GM12878 (cell line): Measurements from ENCODE around the gene SPTLC3. TPM values are rescaled to one million over a fixed set of nuclear protein-coding genes. Genes with fewer than 3 reads are reported as not detected.

Experiments used
- ATAC-seq: fragments of 200-7000 bp; cut with Tn5 transposase; 3 replicates; pipeline ENCODE4 v1.9.1; 2020; ENCODE audit warnings: mild to moderate bottlenecking, moderate library complexity
- BruUV-seq: library from RNA; stranded (reverse); fragments of 400-500 nt; replicated peaks from 2 replicates; lab custom pipeline; 2021; lab: Mats Ljungman, UMichigan
- CTCF ChIA-PET: fragments of 300-600 bp; sonication (Branson Sonifier 250); formaldehyde crosslinking; extraction: SDS; loops from one replicate; lab custom pipeline; 2021; ENCODE audit warnings: inconsistent platforms; lab: Yijun Ruan, JAX
- POLR2A ChIA-PET: fragments of 350-600 bp; formaldehyde crosslinking; extraction: SDS; loops from one replicate; lab custom pipeline; 2021; ENCODE audit warnings: inconsistent platforms; lab: Charles Lee
- RAD21 ChIA-PET: fragments of 300-600 bp; sonication (Branson Sonifier 250); formaldehyde crosslinking; loops from one replicate; lab custom pipeline; 2023; ENCODE audit warnings: antibody characterized with exemption; ENCODE audit not compliant: unreplicated experiment; lab: Charles Lee
- SMC1A ChIA-PET: fragments of 300-600 bp; sonication (Branson Sonifier 250); formaldehyde crosslinking; loops from one replicate; lab custom pipeline; 2023; ENCODE audit not compliant: unreplicated experiment, uncharacterized antibody; lab: Charles Lee
- DNase-seq: peaks from one replicate; pipeline ENCODE4 v3.0.0-alpha.2; 2011; ENCODE audit warnings: low read depth, low spot score
- FAIRE-seq: peaks from 3 replicates; lab custom pipeline; 2011; peaks lifted over from hg19 to GRCh38; lab: Jason Lieb, UNC
- H2AFZ ChIP-seq: 2 replicates; pipeline ENCODE4 v1.6.0; 2011; ENCODE audit warnings: low read depth, low read length, control low read depth; ENCODE audit not compliant: control insufficient read depth
- H3K27ac ChIP-seq: 2 replicates; pipeline ENCODE4 v1.5.1; 2011; ENCODE audit warnings: control low read depth; ENCODE audit not compliant: control insufficient read depth, insufficient read depth
- H3K27me3 ChIP-seq, 2 experiments: replicated peaks in 1 of 2; 2 replicates each; pipeline versions ENCODE4 v1.6.0 to v1.6.1; 2011; ENCODE audit warnings: low read length in 1 of 2; ENCODE audit not compliant: control insufficient read depth in 2 of 2, insufficient read depth in 2 of 2
- H3K36me3 ChIP-seq, 2 experiments: 2 replicates each; pipeline ENCODE4 v1.5.1; 2011; ENCODE audit warnings: low read length in 1 of 2; ENCODE audit not compliant: control insufficient read depth in 2 of 2, insufficient read depth in 2 of 2
- H3K4me1 ChIP-seq: 2 replicates; pipeline ENCODE4 v1.6.1; 2011; ENCODE audit warnings: mild to moderate bottlenecking, low read length, moderate library complexity, mixed read lengths; ENCODE audit not compliant: control insufficient read depth, insufficient read depth
- H3K4me2 ChIP-seq: 2 replicates; pipeline ENCODE4 v1.6.0; 2011; ENCODE audit warnings: control low read depth; ENCODE audit not compliant: control insufficient read depth, insufficient read depth
- H3K4me3 ChIP-seq: fragments of 200-600 bp; sonication (generic); 2 replicates; pipeline ENCODE4 v1.5.1; 2016
- H3K79me2 ChIP-seq: 2 replicates; pipeline ENCODE4 v1.6.0; 2011; ENCODE audit warnings: low read length; ENCODE audit not compliant: control insufficient read depth, insufficient read depth
- H3K9ac ChIP-seq: 2 replicates; pipeline ENCODE4 v1.8.0; 2011; ENCODE audit warnings: low read length, control low read depth, mixed read lengths; ENCODE audit not compliant: control insufficient read depth, insufficient read depth
- H3K9me3 ChIP-seq: replicated peaks from 3 replicates; pipeline ENCODE4 v1.5.1; 2011; ENCODE audit warnings: mild to moderate bottlenecking, low read length; ENCODE audit not compliant: control insufficient read depth, insufficient read depth
- H4K20me1 ChIP-seq: 2 replicates; pipeline ENCODE4 v1.6.0; 2011; ENCODE audit not compliant: control insufficient read depth, insufficient read depth
- CEBPB ChIP-seq, 2 experiments: fragments of 150-350 bp in 1 of 2; IDR thresholded peaks; 2 replicates each; pipeline ENCODE4 v1.6.1; 2012 to 2014; ENCODE audit warnings: low read depth in 2 of 2, low read length in 2 of 2, borderline replicate concordance in 1 of 2, inconsistent platforms in 1 of 2
- HDGF ChIP-seq: fragments of 450-650 bp; IDR thresholded peaks from 2 replicates; pipeline ENCODE4 v1.6.1; 2016; ENCODE audit warnings: antibody characterized with exemption
- NFXL1 ChIP-seq: fragments of 450-650 bp; IDR thresholded peaks from 2 replicates; pipeline ENCODE4 v1.6.1; 2017; ENCODE audit warnings: antibody characterized with exemption, mild to moderate bottlenecking, borderline replicate concordance
- SMAD1 ChIP-seq: fragments of 450-650 bp; IDR thresholded peaks from 2 replicates; pipeline ENCODE4 v1.6.1; 2018; ENCODE audit warnings: mild to moderate bottlenecking, low read depth; ENCODE audit not compliant: partially characterized antibody
- WGBS: methylation state at CpG from one replicate; pipeline ENCODE4 v1.1.6; 2016; ENCODE audit warnings: low lambda C conversion rate; ENCODE audit not compliant: insufficient replicate concordance, insufficient coverage; ENCODE audit errors: missing lambda C conversion rate; 5-methylcytosine and 5-hydroxymethylcytosine counted together
- in situ Hi-C: fragments of 300-500 bp; cut with MboI; formaldehyde crosslinking; loops from 9 replicates; pipeline ENCODE4 v1.14.3; 2018; ENCODE audit warnings: mixed read lengths
- intact Hi-C: fragments of 100-400 bp; cut with micrococcal nuclease; formaldehyde crosslinking; loops from one replicate; pipeline ENCODE4 v1.14.2; 2022; ENCODE audit not compliant: unreplicated experiment
- polyA plus RNA-seq, 11 experiments: library from polyadenylated mRNA; depleted of rRNA in 4 of 11; unstranded in 6 of 11; stranded (reverse) in 5 of 11; fragments of >200 nt; fragmentation: Nextera tagmentation in 4 of 11; fragmentation: Illumina TruSeq in 1 of 11; extraction: Ambion mirVana in 4 of 11; extraction: Trizol in 1 of 11; gene quantifications; 1 replicate in 1 of 11; 2 replicates in 10 of 11; pipeline versions ENCODE4 v1.2.1 to v1.2.3, GENCODE V29; 2011 to 2016; ENCODE audit warnings: inconsistent platforms in 2 of 11, missing spikeins in 2 of 11, low read depth in 1 of 11
- total RNA-seq, 4 experiments: library from RNA; depleted of rRNA in 3 of 4; stranded (reverse); fragments of >200 nt in 3 of 4; fragmentation: Illumina TruSeq in 1 of 4; extraction: Trizol in 1 of 4; gene quantifications; 2 replicates each; pipeline versions ENCODE4 v1.2.1 to v1.2.3, GENCODE V29; 2013 to 2021
- TF ChIP-seq, protein P1 (sequence below): IDR thresholded peaks from 2 replicates; pipeline ENCODE4 v1.6.1; 2011; ENCODE audit warnings: low read depth, low read length, improper control_type of control experiment, borderline replicate concordance

Gene SPTLC3
- total and polyA plus RNA-seq, 10 of the 15 experiments (the other 5 are each of a cell fraction or from before 2014, with no cell fraction given), result 0.04 to 0.29 (median 0.06) TPM; not detected in 7

DNA sequence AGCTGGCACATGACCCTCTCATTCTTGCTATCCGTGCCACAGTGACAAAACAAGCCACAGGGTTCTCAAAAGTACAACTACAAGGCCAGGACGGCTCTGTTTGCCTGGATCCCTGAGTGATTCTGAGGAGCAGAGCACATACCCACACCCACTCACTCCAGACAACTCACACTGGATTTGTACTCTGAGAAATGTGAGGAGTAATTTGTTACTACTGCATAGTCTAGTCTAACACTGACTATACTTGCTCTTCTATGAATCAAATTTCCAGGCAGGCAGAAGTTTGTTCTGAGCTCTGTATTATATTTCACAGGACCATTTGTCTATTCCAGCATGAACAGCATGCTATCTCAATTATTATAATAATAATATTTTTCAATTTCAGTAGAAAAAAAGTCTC lies 26.7 kb upstream of the SPTLC3 start:
- in situ Hi-C loops, result no loop called here
- Histone ChIP-seq H4K20me1 (no peaks in the 10 kb centered on the region), H3K9me3 (no peaks in the 10 kb centered on the region), H3K4me1 (no peaks in the 10 kb centered on the region), H3K36me3 (no peaks in the 10 kb centered on the region), H3K27ac (no peak overlapping the region), H3K4me3 (no peak overlapping the region), H3K79me2 (no peaks in the 10 kb centered on the region), H2AFZ (no peak overlapping the region), H3K9ac (no peak overlapping the region), H3K4me2 (no peak overlapping the region), H3K27me3 (no peaks in the 10 kb centered on the region; a peak in 1 of 4 replicates)
- RAD21 ChIA-PET, result no interaction called here
- intact Hi-C loops, result no loop called here
- WGBS, result 2% methylated on average over 2 of the region's 2 CpGs
- SMC1A ChIA-PET, result no interaction called here
- FAIRE-seq (no peak), ATAC-seq (no peak), DNase-seq (no peak)
- POLR2A ChIA-PET, result no interaction called here
- CTCF ChIA-PET, result no interaction called here
- TF ChIP-seq, protein P1, sequence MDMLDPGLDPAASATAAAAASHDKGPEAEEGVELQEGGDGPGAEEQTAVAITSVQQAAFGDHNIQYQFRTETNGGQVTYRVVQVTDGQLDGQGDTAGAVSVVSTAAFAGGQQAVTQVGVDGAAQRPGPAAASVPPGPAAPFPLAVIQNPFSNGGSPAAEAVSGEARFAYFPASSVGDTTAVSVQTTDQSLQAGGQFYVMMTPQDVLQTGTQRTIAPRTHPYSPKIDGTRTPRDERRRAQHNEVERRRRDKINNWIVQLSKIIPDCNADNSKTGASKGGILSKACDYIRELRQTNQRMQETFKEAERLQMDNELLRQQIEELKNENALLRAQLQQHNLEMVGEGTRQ, result no peak
- TF ChIP-seq NFXL1 (no peak), HDGF (no peak)
- BruUV-seq, result no TSS peak

DNA sequence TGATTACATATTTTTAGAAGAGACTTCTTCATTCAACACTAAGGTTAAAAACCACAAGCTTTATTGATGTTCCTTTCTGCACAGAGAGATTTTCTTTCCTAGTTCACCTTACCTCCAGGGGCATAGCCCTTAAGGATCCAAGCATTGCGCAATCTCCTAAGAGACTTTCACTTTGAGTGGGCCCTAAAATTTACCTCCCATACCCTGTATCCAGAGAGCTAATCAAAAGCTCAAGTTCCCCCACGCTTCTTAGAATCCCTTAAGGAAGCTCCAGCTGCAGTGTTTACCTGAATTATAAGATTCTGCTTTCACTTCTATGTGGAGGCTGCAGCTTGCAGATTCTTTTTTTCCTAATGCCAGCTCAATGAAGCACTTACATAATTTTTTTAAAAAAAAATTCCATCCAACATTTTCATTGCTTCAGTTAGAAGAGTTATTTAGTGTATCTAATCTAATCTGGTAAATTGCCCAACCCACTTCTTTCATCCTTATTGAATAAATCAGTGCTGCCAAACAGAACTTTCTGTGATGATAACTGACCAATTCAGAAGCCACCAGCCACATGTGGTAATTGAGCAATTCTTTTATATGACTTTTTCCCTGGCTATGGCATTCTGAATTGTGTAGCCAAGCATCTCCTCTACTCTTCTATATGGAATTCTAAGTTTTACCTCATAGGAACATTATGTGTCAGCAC lies 24.6 kb upstream of the SPTLC3 start:
- H3K4me3 ChIP-seq, result no peak overlapping the region
- H2AFZ ChIP-seq, result no peak overlapping the region
- intact Hi-C loops (no loop called here), in situ Hi-C loops (no loop called here)
- no peaks in the 10 kb centered on the region; a peak in 1 of 4 replicates for H3K27me3 ChIP-seq
- CTCF ChIA-PET, result interaction anchor here (1.4 kb wide), 1 partner anchor 33 kb away, joined by 3 read pairs; no protein-coding TSS in a partner anchor
- no peaks in the 10 kb centered on the region for H3K9me3 ChIP-seq
- no peak overlapping the region for H3K9ac ChIP-seq
- H3K79me2 ChIP-seq, result no peaks in the 10 kb centered on the region
- H3K4me2 ChIP-seq, result no peak overlapping the region
- TF ChIP-seq SMAD1 (no peak), CEBPB (IDR thresholded peaks at IDR 0.05; ENCODE audit: borderline replicate concordance in 1 of 2, low read depth in 2 of 2, low read length in 2 of 2) (peak in 1 of 2 experiments; percentile 66; a peak in 1 of 4 replicates)
- H4K20me1 ChIP-seq, result no peaks in the 10 kb centered on the region
- BruUV-seq, result no TSS peak
- DNase-seq, result no peak
- SMC1A ChIA-PET, result interaction anchor here (0.9 kb wide), 1 partner anchor 59 kb away, joined by 3 read pairs; no protein-coding TSS in a partner anchor
- no peak for FAIRE-seq
- POLR2A ChIA-PET, result no interaction called here
- no peaks in the 10 kb centered on the region for H3K36me3 ChIP-seq
- ATAC-seq, result no peak
- no peaks in the 10 kb centered on the region for H3K4me1 ChIP-seq
- H3K27ac ChIP-seq, result no peak overlapping the region
- WGBS, result 47% methylated on average over 2 of the region's 2 CpGs
- RAD21 ChIA-PET, result no interaction called here
